Mononuclear cell (primary cell): Measurements from ENCODE around the gene LY6G6D. TPM values are rescaled to one million over a fixed set of nuclear protein-coding genes. Genes with fewer than 3 reads are reported as not detected.

Experiments used
- H3K27me3 ChIP-seq: 2 replicates; pipeline ENCODE4 v1.6.0; 2011; ENCODE audit warnings: low read length, control low read depth; ENCODE audit not compliant: insufficient read depth
- H3K4me1 ChIP-seq: 2 replicates; pipeline ENCODE4 v1.5.1; 2011; ENCODE audit warnings: mild to moderate bottlenecking, low read length, control low read depth; ENCODE audit not compliant: insufficient read depth
- H3K4me3 ChIP-seq: 2 replicates; pipeline ENCODE4 v1.5.1; 2011; ENCODE audit warnings: mild to moderate bottlenecking, low read length, moderate library complexity
- H3K9me3 ChIP-seq: 2 replicates; pipeline ENCODE4 v1.5.1; 2011; ENCODE audit warnings: low read depth, mild to moderate bottlenecking, control low read depth, low read length
- total RNA-seq: library from RNA; depleted of rRNA; stranded (reverse); fragments of >200 nt; gene quantifications from one replicate; pipeline ENCODE4 v1.2.3, GENCODE V29; 2012

LY6G6D gene
- total RNA-seq, 1 donor: 1.0 TPM

DNA sequence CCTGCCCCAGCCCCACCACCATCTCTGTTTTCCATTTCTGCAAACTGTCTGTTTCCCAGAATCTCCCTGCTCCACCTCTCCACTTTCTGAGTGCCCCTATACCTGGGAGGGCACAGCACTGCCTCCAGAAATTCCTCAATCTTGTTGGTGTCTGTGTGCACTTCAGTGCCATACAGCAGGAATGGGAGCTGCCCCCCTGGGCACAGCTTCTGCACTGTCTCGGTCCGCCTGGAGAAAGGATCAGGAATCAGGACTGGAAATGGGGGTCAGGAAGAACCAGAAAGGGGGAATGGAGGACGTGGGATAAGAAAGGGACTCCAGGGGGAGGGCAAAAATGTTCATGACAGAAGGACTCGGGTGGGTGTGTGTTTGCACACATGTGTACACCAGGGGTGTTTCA, 18.6 kb downstream of the LY6G6D start:
- H3K4me1 ChIP-seq: peaks cover 77% of the 10 kb centered on the region
- no peaks in the 10 kb centered on the region for H3K27me3 ChIP-seq
- no peak overlapping the region for H3K4me3 ChIP-seq
- no peaks in the 10 kb centered on the region for H3K9me3 ChIP-seq

DNA sequence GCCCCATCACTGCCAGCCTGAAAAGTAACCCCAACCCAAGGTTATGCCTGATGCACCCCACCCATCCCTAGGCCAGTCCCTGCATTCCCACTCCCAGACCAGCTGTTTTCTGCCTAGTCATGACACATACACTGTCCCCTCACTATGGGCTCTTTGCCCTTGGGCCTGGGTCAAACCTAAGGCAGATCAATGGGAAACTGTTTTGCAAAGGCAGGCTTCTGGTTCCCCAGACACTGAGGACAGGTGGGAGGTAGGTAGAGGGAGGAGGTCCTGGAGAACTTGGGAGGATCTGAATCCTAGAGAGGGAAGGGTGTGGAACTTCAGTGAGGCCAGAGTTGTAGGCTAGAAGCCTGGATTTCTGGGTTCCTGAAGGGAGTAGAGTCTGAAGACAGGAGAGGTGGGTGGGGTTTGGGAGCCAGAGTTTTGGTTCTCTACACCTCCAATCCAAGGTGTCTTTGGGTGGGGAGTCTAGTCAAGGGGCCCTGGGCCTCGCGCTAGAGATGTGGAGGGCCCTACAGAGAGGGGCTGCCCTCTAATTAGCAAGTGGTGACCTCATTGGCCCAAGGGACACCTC, 19.2 kb downstream of the LY6G6D start:
- Histone ChIP-seq H3K4me3 (peak overlapping the region; percentile 92), H3K4me1 (peaks cover 77% of the 10 kb centered on the region), H3K9me3 (no peaks in the 10 kb centered on the region), H3K27me3 (no peaks in the 10 kb centered on the region)

DNA sequence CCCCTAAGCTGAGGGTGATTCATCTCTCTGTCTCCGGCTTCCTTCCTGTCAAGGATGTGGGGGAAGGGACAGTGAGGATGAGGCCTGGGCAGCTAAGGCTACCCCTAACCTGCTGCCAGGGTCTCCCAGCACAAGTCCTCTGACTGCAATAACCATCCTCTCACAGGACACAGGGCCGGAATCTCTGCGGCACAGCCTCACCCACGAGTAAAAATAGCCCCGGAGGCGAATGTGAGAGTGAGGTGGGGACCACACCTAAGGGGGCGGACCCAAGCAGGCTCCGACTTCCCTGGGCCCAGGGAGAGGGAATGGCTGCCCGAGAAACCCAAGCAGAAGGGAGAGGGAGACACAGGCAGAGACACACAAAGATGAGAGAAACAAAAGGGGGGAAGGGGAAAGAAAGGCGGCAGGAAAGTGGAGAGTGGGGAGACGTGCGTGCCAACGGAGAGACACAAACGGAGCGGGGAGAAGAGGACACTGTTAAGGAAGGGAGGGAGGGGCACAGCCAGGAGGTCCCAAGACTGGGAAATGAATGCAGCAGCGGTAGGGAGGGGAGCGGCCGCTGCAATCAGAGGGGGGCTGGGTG, 19.8 kb downstream of the LY6G6D start:
- Histone ChIP-seq H3K27me3 (no peaks in the 10 kb centered on the region), H3K9me3 (no peaks in the 10 kb centered on the region), H3K4me1 (peaks cover 75% of the 10 kb centered on the region), H3K4me3 (peak overlapping the region; percentile 92)

DNA sequence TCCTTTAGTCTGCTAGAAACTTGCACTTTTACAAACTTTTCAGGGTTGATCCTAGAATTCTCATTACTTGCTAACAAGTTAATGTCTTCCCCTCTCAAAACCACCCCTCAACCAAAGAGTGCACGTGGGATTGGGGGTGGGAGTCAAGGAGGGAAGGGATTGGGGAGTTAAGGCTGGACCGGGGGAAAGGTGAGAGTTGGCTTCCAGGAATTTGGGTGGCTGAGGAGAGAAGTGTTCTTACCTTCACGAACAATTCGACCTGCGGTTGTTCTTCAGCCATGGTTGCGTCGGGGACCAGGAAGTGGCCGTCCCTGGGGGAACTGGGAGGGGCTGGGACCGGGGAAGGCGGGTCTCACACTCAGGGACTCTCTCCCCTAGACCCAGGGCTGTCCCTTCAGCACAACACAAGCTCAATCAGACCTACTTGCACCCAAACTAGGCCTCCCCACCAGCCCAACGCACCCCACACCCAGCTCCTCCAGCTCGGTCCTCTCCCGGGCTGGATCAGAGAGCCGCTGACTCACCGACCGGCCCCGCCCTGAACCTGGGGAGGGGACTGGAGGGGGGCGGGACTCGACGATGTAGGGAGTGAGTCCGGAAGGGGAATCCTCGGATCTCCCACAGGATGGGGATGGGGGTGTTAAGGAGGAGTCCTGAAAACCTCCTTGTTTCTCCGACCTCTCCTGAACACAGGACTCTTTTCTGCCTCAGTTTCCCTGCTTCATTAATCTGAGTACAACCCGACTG, 21.0 kb downstream of the LY6G6D start, which contains the start of gene CLIC1:
CLIC1 (minus strand) TSS at position 510 of the 747 bp plus-strand sequence; CDS start at position 280, 230 bp downstream.
- Histone ChIP-seq H3K4me1 (peaks cover 72% of the 10 kb centered on the region), H3K9me3 (no peaks in the 10 kb centered on the region), H3K27me3 (no peaks in the 10 kb centered on the region), H3K4me3 (peak within 1 kb of the TSS; percentile 92)

DNA sequence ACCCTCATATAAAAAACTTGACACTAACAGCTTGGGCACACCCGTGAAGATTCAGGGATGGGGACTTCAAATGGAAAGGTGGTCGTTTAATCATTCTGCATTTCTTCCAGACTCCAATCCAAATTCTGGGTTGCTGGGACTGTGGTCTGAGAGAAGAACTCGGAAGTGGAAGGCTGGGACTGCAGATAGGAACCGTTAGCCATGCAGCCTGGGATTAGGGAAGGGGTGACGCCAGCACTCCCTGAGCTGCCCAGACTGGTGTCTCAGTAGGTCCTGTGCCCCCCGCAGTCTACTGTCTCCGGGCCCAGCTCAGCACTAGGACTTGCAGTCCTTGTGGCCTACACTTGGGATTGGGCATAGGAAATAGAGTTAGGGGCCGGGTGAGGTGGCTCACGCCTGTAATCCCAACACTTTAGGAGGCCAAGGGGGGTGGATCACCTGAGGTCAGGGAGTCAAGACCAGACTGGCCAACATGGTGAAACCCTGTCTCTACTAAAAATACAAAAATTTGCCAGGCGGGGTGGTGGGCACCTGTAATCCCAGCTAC, 21.7 kb downstream of the LY6G6D start:
- Histone ChIP-seq H3K4me3 (peak overlapping the region; percentile 92), H3K27me3 (no peaks in the 10 kb centered on the region), H3K9me3 (no peaks in the 10 kb centered on the region), H3K4me1 (peaks cover 71% of the 10 kb centered on the region)

DNA sequence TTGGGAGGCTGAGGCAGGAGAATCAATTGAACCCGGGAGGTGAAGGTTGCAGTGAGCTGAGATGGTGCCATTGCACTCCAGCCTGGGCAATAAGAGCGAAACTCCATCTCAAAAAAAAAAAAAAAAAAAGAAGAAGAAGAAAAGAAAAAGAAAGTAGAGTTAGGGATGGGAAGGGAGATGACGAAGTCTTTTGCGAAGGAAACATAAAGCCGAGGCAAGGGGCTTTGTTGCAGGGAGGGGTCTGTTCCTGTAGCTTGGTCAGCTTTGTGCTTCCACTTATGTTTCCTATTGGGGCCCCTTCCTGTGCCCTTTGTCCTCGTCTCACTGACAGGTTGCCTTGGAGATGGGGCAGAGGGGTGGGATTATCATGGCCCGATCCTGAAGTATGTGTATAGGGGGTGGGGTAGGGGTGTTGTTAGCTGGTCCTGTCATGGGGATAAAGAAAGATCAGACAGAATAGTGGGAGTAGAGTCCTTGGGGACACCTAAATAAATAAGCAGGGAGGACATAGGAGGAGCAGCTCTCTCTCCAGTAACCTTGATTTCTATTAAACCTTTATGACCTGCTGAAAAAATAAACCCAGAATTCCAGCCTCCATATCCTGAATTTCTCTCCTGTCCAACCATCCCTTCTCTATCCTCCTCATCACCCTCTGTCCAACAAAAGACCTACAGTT, 22.3 kb downstream of the LY6G6D start:
- H3K4me3 ChIP-seq: peak overlapping the region; percentile 92
- no peaks in the 10 kb centered on the region for H3K27me3 ChIP-seq
- peaks cover 65% of the 10 kb centered on the region for H3K4me1 ChIP-seq
- H3K9me3 ChIP-seq: no peaks in the 10 kb centered on the region

DNA sequence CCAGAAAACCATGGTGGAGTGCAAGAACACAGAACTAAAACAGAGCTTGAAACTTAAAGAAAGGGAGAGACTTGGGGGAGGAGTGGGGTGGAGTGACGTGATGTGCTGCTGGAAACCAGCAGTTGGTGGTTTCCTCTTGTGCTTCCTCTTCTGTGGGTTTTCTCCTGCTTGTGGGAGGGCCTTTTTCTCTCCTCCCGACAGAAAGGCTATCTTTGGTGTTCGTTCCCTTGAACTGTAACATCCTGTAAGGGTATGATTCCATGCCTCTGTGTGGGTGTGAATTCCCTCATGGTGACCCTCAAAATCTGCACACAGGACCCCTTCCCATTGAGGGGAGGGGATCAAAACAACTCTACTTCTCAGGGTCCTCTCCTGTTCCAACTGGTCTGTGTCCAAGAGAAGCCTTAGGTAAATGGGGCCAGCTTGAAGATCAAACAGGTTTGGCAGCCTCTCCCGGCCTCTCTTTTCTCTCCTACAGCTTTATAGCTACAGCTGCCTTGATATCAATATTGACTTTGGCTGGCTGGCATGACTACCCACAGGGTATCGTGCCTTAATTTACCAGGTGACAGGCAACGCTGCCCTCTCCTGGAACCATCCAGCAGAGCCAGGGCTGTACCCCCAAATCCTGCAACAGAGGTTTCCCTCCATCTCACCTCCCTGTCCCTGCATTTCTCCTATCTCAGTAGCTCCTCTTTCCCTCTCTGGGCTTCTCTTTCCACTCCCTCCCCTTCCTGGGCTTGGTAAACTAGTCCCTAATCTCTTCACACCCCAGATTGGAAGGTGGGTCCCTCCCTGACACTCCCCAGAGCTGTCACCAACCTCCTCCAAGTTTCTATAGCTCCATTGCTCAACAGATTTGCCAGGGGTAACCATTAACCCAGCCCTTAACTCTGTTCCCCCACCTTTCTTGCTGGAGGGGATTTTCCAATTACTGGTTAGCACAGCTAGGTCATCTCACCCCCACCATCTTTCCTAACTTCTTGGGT, 23.1 kb downstream of the LY6G6D start:
- Histone ChIP-seq H3K4me1 (peaks cover 57% of the 10 kb centered on the region), H3K27me3 (no peaks in the 10 kb centered on the region), H3K4me3 (peak overlapping the region; percentile 9), H3K9me3 (no peaks in the 10 kb centered on the region)

DNA sequence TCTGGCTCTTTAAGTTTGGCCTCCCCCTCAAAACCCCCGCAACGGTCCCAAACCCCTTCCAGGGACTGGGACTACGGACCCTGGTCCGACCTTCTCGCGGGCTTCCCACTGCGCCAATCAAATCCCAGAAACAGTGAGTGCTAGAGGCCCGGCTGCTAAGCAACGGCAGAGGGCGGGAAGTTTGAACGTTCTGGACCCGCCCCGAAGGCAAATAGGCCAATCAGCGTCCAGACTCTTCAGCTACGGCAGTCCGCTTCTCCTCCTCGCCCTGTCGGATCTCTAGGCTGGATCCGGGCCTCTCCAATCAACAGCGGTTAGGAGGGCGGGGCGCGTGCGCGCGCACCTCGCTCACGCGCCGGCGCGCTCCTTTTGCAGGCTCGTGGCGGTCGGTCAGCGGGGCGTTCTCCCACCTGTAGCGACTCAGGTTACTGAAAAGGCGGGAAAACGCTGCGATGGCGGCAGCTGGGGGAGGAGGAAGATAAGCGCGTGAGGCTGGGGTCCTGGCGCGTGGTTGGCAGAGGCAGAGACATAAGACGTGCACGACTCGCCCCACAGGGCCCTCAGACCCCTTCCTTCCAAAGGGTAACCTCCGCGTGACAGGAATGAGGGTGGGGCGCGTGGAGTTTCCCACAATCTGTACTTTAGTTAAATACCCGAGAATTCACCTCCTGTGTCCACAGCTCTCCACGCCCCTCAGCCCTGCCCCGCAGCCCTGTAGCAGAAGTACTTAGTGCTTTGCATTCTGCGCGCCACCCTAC, 24.7 kb downstream of the LY6G6D start, which contains the start of gene MSH5:
MSH5 (plus strand) TSS at position 367 of the 758 bp plus-strand sequence. CDS start 462 bp downstream, outside the sequence.
- peak within 1 kb of the TSS; percentile 64 for H3K4me3 ChIP-seq
- peaks cover 43% of the 10 kb centered on the region for H3K4me1 ChIP-seq
- no peaks in the 10 kb centered on the region for H3K27me3 ChIP-seq
- no peaks in the 10 kb centered on the region for H3K9me3 ChIP-seq

DNA sequence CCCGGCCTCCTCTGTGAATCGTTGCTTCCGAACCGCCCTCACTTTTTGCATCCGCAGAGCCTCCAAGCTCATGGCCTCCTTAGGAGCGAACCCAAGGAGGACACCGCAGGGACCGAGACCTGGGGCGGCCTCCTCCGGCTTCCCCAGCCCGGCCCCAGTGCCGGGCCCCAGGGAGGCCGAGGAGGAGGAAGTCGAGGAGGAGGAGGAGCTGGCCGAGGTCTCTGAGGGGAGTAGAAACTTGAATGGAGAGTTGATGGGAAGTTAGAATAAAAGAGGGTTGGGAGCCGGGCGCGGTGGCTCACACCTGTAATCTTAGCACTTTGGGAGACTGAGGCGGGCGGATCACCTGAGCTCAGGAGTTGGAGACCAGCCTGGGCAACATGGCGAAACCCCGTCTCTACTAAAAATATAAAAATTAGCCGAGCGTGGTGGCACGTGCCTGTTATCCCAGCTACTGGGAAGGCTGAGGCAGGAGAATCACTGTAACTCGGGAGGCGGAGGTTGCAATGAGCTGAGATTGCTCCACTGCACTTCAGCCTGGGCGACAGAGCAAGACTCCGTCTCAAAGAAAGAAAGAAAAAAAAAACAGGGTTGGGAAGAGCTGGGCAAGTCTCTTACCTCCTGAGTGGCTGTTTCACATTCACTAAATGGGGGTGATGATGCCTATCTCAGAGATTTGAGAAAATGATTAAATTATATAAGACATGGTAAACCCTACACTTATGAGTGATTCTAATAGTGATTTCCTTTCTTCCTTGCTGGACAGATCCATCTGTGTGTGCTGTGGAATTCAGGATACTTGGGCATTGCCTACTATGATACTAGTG, 25.5 kb downstream of the LY6G6D start:
- peaks cover 43% of the 10 kb centered on the region for H3K4me1 ChIP-seq
- peak overlapping the region; percentile 64 for H3K4me3 ChIP-seq
- H3K9me3 ChIP-seq: no peaks in the 10 kb centered on the region
- no peaks in the 10 kb centered on the region for H3K27me3 ChIP-seq

DNA sequence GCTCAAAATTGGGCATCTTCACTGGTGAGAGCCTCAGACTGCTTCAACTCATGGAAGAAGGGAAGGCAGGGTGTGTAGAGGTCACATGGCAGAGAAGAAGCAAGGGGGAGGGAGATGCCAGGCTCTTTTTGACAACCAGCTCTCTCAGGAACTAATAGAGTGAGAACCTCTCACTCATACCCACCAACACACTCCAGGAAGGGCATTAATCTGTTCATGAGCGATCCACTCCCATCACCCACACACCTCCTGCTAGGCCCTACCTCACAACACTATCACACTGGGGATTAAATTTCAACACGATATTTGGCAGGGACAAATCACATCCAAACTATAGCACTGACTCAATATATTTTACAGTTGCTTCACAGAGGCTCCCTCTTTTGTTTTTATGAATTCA, 26.7 kb downstream of the LY6G6D start:
- Histone ChIP-seq H3K27me3 (no peaks in the 10 kb centered on the region), H3K4me3 (no peak overlapping the region), H3K4me1 (peaks cover 38% of the 10 kb centered on the region), H3K9me3 (no peaks in the 10 kb centered on the region)

DNA sequence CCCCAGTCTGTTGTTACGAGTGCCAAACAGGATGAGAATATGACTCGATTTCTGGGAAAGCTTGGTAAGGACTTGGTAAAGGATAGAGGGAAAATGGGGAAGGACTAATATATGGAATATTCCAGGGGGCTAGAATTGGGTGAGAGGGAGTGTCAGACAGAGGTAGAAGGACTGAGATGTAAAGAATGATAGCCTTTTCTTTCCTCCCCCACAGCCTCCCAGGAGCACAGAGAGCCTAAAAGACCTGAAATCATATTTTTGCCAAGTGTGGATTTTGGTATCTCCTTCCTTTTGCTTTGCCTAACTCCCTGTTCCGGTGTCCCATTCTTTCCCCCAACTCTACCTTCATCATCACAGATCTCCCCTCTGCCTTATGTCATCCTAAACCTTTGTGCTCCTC, 27.7 kb downstream of the LY6G6D start:
- H3K27me3 ChIP-seq: no peaks in the 10 kb centered on the region

DNA sequence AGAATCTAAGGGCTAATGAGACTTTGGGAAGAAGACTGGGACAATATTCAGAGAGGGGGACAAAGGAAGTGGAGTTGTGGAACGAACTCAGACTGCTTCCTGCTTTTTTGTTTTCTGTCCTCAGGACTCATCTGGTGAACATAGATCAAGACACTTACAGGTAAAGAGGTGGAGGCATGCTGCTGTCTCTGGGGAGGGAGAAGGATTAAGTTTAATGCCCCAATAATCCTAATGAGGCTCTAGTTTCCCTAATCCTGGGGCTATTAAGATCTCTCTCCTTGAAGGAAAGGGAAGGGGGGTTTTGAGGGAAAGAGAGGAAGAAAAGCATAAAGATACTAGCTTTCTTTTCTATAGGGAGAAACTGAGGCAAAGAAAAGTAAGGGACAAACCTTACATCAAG, 29.3 kb downstream of the LY6G6D start:
- peaks cover 12% of the 10 kb centered on the region for H3K4me1 ChIP-seq
- H3K4me3 ChIP-seq: no peak overlapping the region
- H3K27me3 ChIP-seq: no peaks in the 10 kb centered on the region
- no peaks in the 10 kb centered on the region for H3K9me3 ChIP-seq

More for the DNA sequence above, 27.7 kb downstream of the LY6G6D start:
- peaks cover 27% of the 10 kb centered on the region for H3K4me1 ChIP-seq
- no peak overlapping the region for H3K4me3 ChIP-seq
- H3K9me3 ChIP-seq: no peaks in the 10 kb centered on the region
